ENCODE data around the gene PLA2G4C.
"Not testable (repeated sequence)": the region's sequence is repeated elsewhere in the genome, so short reads cannot be mapped to it uniquely, and the experiment has no call there.

PLA2G4C gene

GRCh38 chr19:48091111-48091718 is 19.4 kb downstream of the PLA2G4C start:
- H3K9ac ChIP-seq (ENCODE audit: low read length in 5 of 5); H3K4me1 ChIP-seq (ENCODE audit: control insufficient read depth in 5 of 5, insufficient read depth in 5 of 5, low read length in 5 of 5); H3K4me3 ChIP-seq (ENCODE audit: low read depth in 1 of 5, low read length in 5 of 5); H3K27me3 ChIP-seq (ENCODE audit: control insufficient read depth in 5 of 5, insufficient read depth in 4 of 5, low read length in 5 of 5); H3K27ac ChIP-seq (ENCODE audit: low read depth, low read length): not testable (repeated sequence)
- Histone ChIP-seq H3K36me3 (ENCODE audit: control insufficient read depth in 5 of 5, insufficient read depth in 5 of 5, low read length in 5 of 5) (peaks cover 7 to 35% (median 29%) of the 10 kb centered on the region in 5 donors), H3K9me3 (ENCODE audit: control insufficient read depth in 5 of 5, low read length in 5 of 5) (peaks cover 0 to 17% (median 9%) of the 10 kb centered on the region in 5 donors)

GRCh38 chr19:48090281-48090802 is 20.3 kb downstream of the PLA2G4C start:
- H3K27ac ChIP-seq (ENCODE audit: low read depth, low read length): no peak overlapping the region
- H3K4me1 ChIP-seq (ENCODE audit: control insufficient read depth in 5 of 5, insufficient read depth in 5 of 5, low read length in 5 of 5): peaks cover 0 to 8% (median 6%) of the 10 kb centered on the region in 5 donors
- H3K36me3 ChIP-seq (ENCODE audit: control insufficient read depth in 5 of 5, insufficient read depth in 5 of 5, low read length in 5 of 5): peaks cover 7 to 26% (median 22%) of the 10 kb centered on the region in 5 donors
- H3K27me3 ChIP-seq (ENCODE audit: control insufficient read depth in 5 of 5, insufficient read depth in 4 of 5, low read length in 5 of 5): no peaks in the 10 kb centered on the region
- no peak overlapping the region for H3K4me3 ChIP-seq (ENCODE audit: low read depth in 1 of 5, low read length in 5 of 5)
- no peak overlapping the region for H3K9ac ChIP-seq (ENCODE audit: low read length in 5 of 5)
- peaks cover 0 to 17% (median 9%) of the 10 kb centered on the region in 5 donors for H3K9me3 ChIP-seq (ENCODE audit: control insufficient read depth in 5 of 5, low read length in 5 of 5)

GRCh38 chr19:48088991-48089390 is 21.6 kb downstream of the PLA2G4C start:
- not testable (repeated sequence) for H3K27me3 ChIP-seq (ENCODE audit: control insufficient read depth in 5 of 5, insufficient read depth in 4 of 5, low read length in 5 of 5); H3K9me3 ChIP-seq (ENCODE audit: control insufficient read depth in 5 of 5, low read length in 5 of 5); H3K4me1 ChIP-seq (ENCODE audit: control insufficient read depth in 5 of 5, insufficient read depth in 5 of 5, low read length in 5 of 5); H3K4me3 ChIP-seq (ENCODE audit: low read depth in 1 of 5, low read length in 5 of 5); H3K9ac ChIP-seq (ENCODE audit: low read length in 5 of 5); H3K27ac ChIP-seq (ENCODE audit: low read depth, low read length)
- peaks cover 0 to 16% (median 10%) of the 10 kb centered on the region in 5 donors for H3K36me3 ChIP-seq (ENCODE audit: control insufficient read depth in 5 of 5, insufficient read depth in 5 of 5, low read length in 5 of 5)

GRCh38 chr19:48085904-48086864 is 24.4 kb downstream of the PLA2G4C start:
- H3K36me3 ChIP-seq (ENCODE audit: control insufficient read depth in 5 of 5, insufficient read depth in 5 of 5, low read length in 5 of 5): peaks cover 0 to 5% (median 3%) of the 10 kb centered on the region in 5 donors

GRCh38 chr19:48085076-48085475 is 25.5 kb downstream of the PLA2G4C start:
- H3K27me3 ChIP-seq (ENCODE audit: control insufficient read depth in 5 of 5, insufficient read depth in 4 of 5, low read length in 5 of 5): no peaks in the 10 kb centered on the region
- H3K9me3 ChIP-seq (ENCODE audit: control insufficient read depth in 5 of 5, low read length in 5 of 5): peaks cover 0 to 2% (median 0%) of the 10 kb centered on the region in 5 donors
- H3K27ac ChIP-seq (ENCODE audit: low read depth, low read length): no peak overlapping the region
- H3K9ac ChIP-seq (ENCODE audit: low read length in 5 of 5): no peak overlapping the region
- H3K36me3 ChIP-seq (ENCODE audit: control insufficient read depth in 5 of 5, insufficient read depth in 5 of 5, low read length in 5 of 5): peaks cover 0 to 5% (median 3%) of the 10 kb centered on the region in 5 donors
- H3K4me3 ChIP-seq (ENCODE audit: low read depth in 1 of 5, low read length in 5 of 5): no peak overlapping the region
- H3K4me1 ChIP-seq (ENCODE audit: control insufficient read depth in 5 of 5, insufficient read depth in 5 of 5, low read length in 5 of 5): peaks cover 0 to 4% (median 1%) of the 10 kb centered on the region in 5 donors

More at GRCh38 chr19:48085904-48086864, 24.4 kb downstream of the PLA2G4C start:
- Histone ChIP-seq H3K9ac (ENCODE audit: low read length in 5 of 5) (no peak overlapping the region), H3K4me1 (ENCODE audit: control insufficient read depth in 5 of 5, insufficient read depth in 5 of 5, low read length in 5 of 5) (peaks cover 0 to 8% (median 6%) of the 10 kb centered on the region in 5 donors), H3K27me3 (ENCODE audit: control insufficient read depth in 5 of 5, insufficient read depth in 4 of 5, low read length in 5 of 5) (no peaks in the 10 kb centered on the region), H3K9me3 (ENCODE audit: control insufficient read depth in 5 of 5, low read length in 5 of 5) (peaks cover 0 to 5% (median 0%) of the 10 kb centered on the region in 5 donors), H3K4me3 (ENCODE audit: low read depth in 1 of 5, low read length in 5 of 5) (no peak overlapping the region), H3K27ac (ENCODE audit: low read depth, low read length) (no peak overlapping the region)

- H3K36me3 ChIP-seq (ENCODE audit: control insufficient read depth in 5 of 5, insufficient read depth in 5 of 5, low read length in 5 of 5): peaks cover 0 to 15% (median 3%) of the 10 kb centered on the region in 5 donors
- no peaks in the 10 kb centered on the region for H3K4me1 ChIP-seq (ENCODE audit: control insufficient read depth in 5 of 5, insufficient read depth in 5 of 5, low read length in 5 of 5)
- no peaks in the 10 kb centered on the region for H3K27me3 ChIP-seq (ENCODE audit: control insufficient read depth in 5 of 5, insufficient read depth in 4 of 5, low read length in 5 of 5)
- H3K9ac ChIP-seq (ENCODE audit: low read length in 5 of 5): no peak overlapping the region
- no peak overlapping the region for H3K27ac ChIP-seq (ENCODE audit: low read depth, low read length)
- H3K9me3 ChIP-seq (ENCODE audit: control insufficient read depth in 5 of 5, low read length in 5 of 5): peaks cover 0 to 2% (median 0%) of the 10 kb centered on the region in 5 donors
- no peak overlapping the region for H3K4me3 ChIP-seq (ENCODE audit: low read depth in 1 of 5, low read length in 5 of 5)
Observed at GRCh38 chr19:48081106-48081505, 29.5 kb downstream of the PLA2G4C start.

GRCh38 chr19:48070177-48070769 is 40.3 kb downstream of the PLA2G4C start:
- peaks cover 2 to 33% (median 16%) of the 10 kb centered on the region in 5 donors for H3K36me3 ChIP-seq (ENCODE audit: control insufficient read depth in 5 of 5, insufficient read depth in 5 of 5, low read length in 5 of 5)
- not testable (repeated sequence) for H3K27me3 ChIP-seq (ENCODE audit: control insufficient read depth in 5 of 5, insufficient read depth in 4 of 5, low read length in 5 of 5); H3K4me3 ChIP-seq (ENCODE audit: low read depth in 1 of 5, low read length in 5 of 5)

GRCh38 chr19:48069435-48069834 is 41.2 kb downstream of the PLA2G4C start:
- Histone ChIP-seq H3K27me3 (ENCODE audit: control insufficient read depth in 5 of 5, insufficient read depth in 4 of 5, low read length in 5 of 5) (no peaks in the 10 kb centered on the region), H3K9ac (ENCODE audit: low read length in 5 of 5) (no peak overlapping the region), H3K9me3 (ENCODE audit: control insufficient read depth in 5 of 5, low read length in 5 of 5) (no peaks in the 10 kb centered on the region), H3K36me3 (ENCODE audit: control insufficient read depth in 5 of 5, insufficient read depth in 5 of 5, low read length in 5 of 5) (peaks cover 0 to 33% (median 13%) of the 10 kb centered on the region in 5 donors), H3K4me3 (ENCODE audit: low read depth in 1 of 5, low read length in 5 of 5) (no peak overlapping the region), H3K4me1 (ENCODE audit: control insufficient read depth in 5 of 5, insufficient read depth in 5 of 5, low read length in 5 of 5) (no peaks in the 10 kb centered on the region), H3K27ac (ENCODE audit: low read depth, low read length) (no peak overlapping the region)

More at GRCh38 chr19:48070177-48070769, 40.3 kb downstream of the PLA2G4C start:
- H3K27ac ChIP-seq (ENCODE audit: low read depth, low read length); H3K4me1 ChIP-seq (ENCODE audit: control insufficient read depth in 5 of 5, insufficient read depth in 5 of 5, low read length in 5 of 5); H3K9ac ChIP-seq (ENCODE audit: low read length in 5 of 5); H3K9me3 ChIP-seq (ENCODE audit: control insufficient read depth in 5 of 5, low read length in 5 of 5): not testable (repeated sequence)

- no peak overlapping the region for H3K9ac ChIP-seq (ENCODE audit: low read length in 5 of 5)
- H3K9me3 ChIP-seq (ENCODE audit: control insufficient read depth in 5 of 5, low read length in 5 of 5): no peaks in the 10 kb centered on the region
- no peaks in the 10 kb centered on the region for H3K4me1 ChIP-seq (ENCODE audit: control insufficient read depth in 5 of 5, insufficient read depth in 5 of 5, low read length in 5 of 5)
- H3K27ac ChIP-seq (ENCODE audit: low read depth, low read length): no peak overlapping the region
- peaks cover 0 to 35% (median 16%) of the 10 kb centered on the region in 5 donors for H3K36me3 ChIP-seq (ENCODE audit: control insufficient read depth in 5 of 5, insufficient read depth in 5 of 5, low read length in 5 of 5)
- H3K4me3 ChIP-seq (ENCODE audit: low read depth in 1 of 5, low read length in 5 of 5): no peak overlapping the region
- H3K27me3 ChIP-seq (ENCODE audit: control insufficient read depth in 5 of 5, insufficient read depth in 4 of 5, low read length in 5 of 5): peaks cover 0 to 7% (median 0%) of the 10 kb centered on the region in 5 donors
Observed at GRCh38 chr19:48064509-48064908, 46.1 kb downstream of the PLA2G4C start.
